Activated naive CD8-positive, alpha-beta T cell treated with anti-CD3 and anti-CD28 coated beads for 36 hours (primary cell): ENCODE results near the gene CLCN7. TPM values are rescaled to one million over a fixed set of nuclear protein-coding genes. Genes with fewer than 3 reads are reported as not detected.

Experiments
- DNase-seq: peaks from one replicate; pipeline ENCODE4 v3.0.0; 2021
- H3K27ac Mint-ChIP-seq: one replicate; pipeline ENCODE4 v1.8.0; 2022; ENCODE audit warnings: mild to moderate bottlenecking, moderate library complexity, mixed read lengths
- H3K27me3 Mint-ChIP-seq: one replicate; pipeline ENCODE4 v1.8.0; 2022; ENCODE audit warnings: mild to moderate bottlenecking, mixed read lengths
- H3K36me3 Mint-ChIP-seq: one replicate; pipeline ENCODE4 v1.8.0; 2021; ENCODE audit warnings: mild to moderate bottlenecking, mixed read lengths
- H3K4me1 Mint-ChIP-seq: one replicate; pipeline ENCODE4 v1.8.0; 2021; ENCODE audit warnings: mixed read lengths
- H3K4me3 Mint-ChIP-seq: one replicate; pipeline ENCODE4 v1.8.0; 2022; ENCODE audit warnings: mild to moderate bottlenecking, moderate library complexity, mixed read lengths
- H3K9me3 Mint-ChIP-seq: one replicate; pipeline ENCODE4 v1.8.0; 2022; ENCODE audit warnings: mixed read lengths
- total RNA-seq, 2 experiments: library from RNA; stranded (reverse); gene quantifications; one replicate each; pipeline ENCODE4 v1.2.3, GENCODE V29; 2021

CLCN7 gene
- total RNA-seq, 2 experiments from 2014 or later, result 45.0 to 48.8 TPM

GRCh38 chr16:1506494-1507213, 31.8 kb upstream of the CLCN7 start:
- Mint-ChIP-seq H3K27me3 (no peaks in the 10 kb centered on the region), H3K27ac (no peak overlapping the region), H3K9me3 (no peaks in the 10 kb centered on the region), H3K4me1 (no peaks in the 10 kb centered on the region), H3K4me3 (no peak overlapping the region), H3K36me3 (peaks cover 16% of the 10 kb centered on the region)
- DNase-seq, result no peak

- Mint-ChIP-seq H3K27ac (no peak overlapping the region), H3K9me3 (no peaks in the 10 kb centered on the region), H3K27me3 (no peaks in the 10 kb centered on the region), H3K4me3 (no peak overlapping the region), H3K4me1 (no peaks in the 10 kb centered on the region), H3K36me3 (peaks cover 14% of the 10 kb centered on the region)
- DNase-seq, result no peak
Measured at GRCh38 chr16:1505912-1506311, 31.1 kb upstream of the CLCN7 start.

- H3K4me3 Mint-ChIP-seq, result no peak overlapping the region
Measured at GRCh38 chr16:1505073-1505844, 30.4 kb upstream of the CLCN7 start.

GRCh38 chr16:1503110-1503955, 28.5 kb upstream of the CLCN7 start:
- Mint-ChIP-seq H3K27me3 (no peaks in the 10 kb centered on the region), H3K4me3 (no peak overlapping the region), H3K9me3 (no peaks in the 10 kb centered on the region), H3K4me1 (no peaks in the 10 kb centered on the region), H3K27ac (no peak overlapping the region), H3K36me3 (peaks cover 17% of the 10 kb centered on the region)
- DNase-seq, result no peak

More at GRCh38 chr16:1505073-1505844, 30.4 kb upstream of the CLCN7 start:
- no peak overlapping the region for H3K27ac Mint-ChIP-seq
- H3K27me3 Mint-ChIP-seq, result no peaks in the 10 kb centered on the region
- no peak for DNase-seq
- H3K9me3 Mint-ChIP-seq, result no peaks in the 10 kb centered on the region
- H3K36me3 Mint-ChIP-seq, result peaks cover 14% of the 10 kb centered on the region
- no peaks in the 10 kb centered on the region for H3K4me1 Mint-ChIP-seq

- no peaks in the 10 kb centered on the region for H3K9me3 Mint-ChIP-seq
Measured at GRCh38 chr16:1502092-1503004, 27.5 kb upstream of the CLCN7 start.

GRCh38 chr16:1501630-1502029, 26.8 kb upstream of the CLCN7 start:
- H3K4me1 Mint-ChIP-seq, result no peaks in the 10 kb centered on the region
- no peak for DNase-seq
- no peak overlapping the region for H3K27ac Mint-ChIP-seq
- H3K36me3 Mint-ChIP-seq, result peaks cover 19% of the 10 kb centered on the region
- no peaks in the 10 kb centered on the region for H3K9me3 Mint-ChIP-seq
- no peak overlapping the region for H3K4me3 Mint-ChIP-seq
- H3K27me3 Mint-ChIP-seq, result no peaks in the 10 kb centered on the region

More at GRCh38 chr16:1502092-1503004, 27.5 kb upstream of the CLCN7 start:
- Mint-ChIP-seq H3K36me3 (peaks cover 19% of the 10 kb centered on the region), H3K27ac (no peak overlapping the region), H3K4me1 (no peaks in the 10 kb centered on the region), H3K27me3 (no peaks in the 10 kb centered on the region), H3K4me3 (no peak overlapping the region)
- no peak for DNase-seq

- H3K36me3 Mint-ChIP-seq, result peaks cover 18% of the 10 kb centered on the region
- H3K4me1 Mint-ChIP-seq, result no peaks in the 10 kb centered on the region
- no peaks in the 10 kb centered on the region for H3K27me3 Mint-ChIP-seq
- DNase-seq, result no peak
- no peaks in the 10 kb centered on the region for H3K9me3 Mint-ChIP-seq
- H3K4me3 Mint-ChIP-seq, result no peak overlapping the region
- no peak overlapping the region for H3K27ac Mint-ChIP-seq
Measured at GRCh38 chr16:1500465-1501150, 25.8 kb upstream of the CLCN7 start.

- no peak for DNase-seq
- H3K4me1 Mint-ChIP-seq, result no peaks in the 10 kb centered on the region
- no peak overlapping the region for H3K4me3 Mint-ChIP-seq
- peaks cover 18% of the 10 kb centered on the region for H3K36me3 Mint-ChIP-seq
- H3K27me3 Mint-ChIP-seq, result no peaks in the 10 kb centered on the region
- no peak overlapping the region for H3K27ac Mint-ChIP-seq
- no peaks in the 10 kb centered on the region for H3K9me3 Mint-ChIP-seq
Measured at GRCh38 chr16:1499756-1500464, 25.1 kb upstream of the CLCN7 start.

GRCh38 chr16:1498899-1499676, 24.3 kb upstream of the CLCN7 start:
- Mint-ChIP-seq H3K9me3 (no peaks in the 10 kb centered on the region), H3K27me3 (no peaks in the 10 kb centered on the region), H3K4me3 (no peak overlapping the region), H3K36me3 (peaks cover 18% of the 10 kb centered on the region), H3K4me1 (no peaks in the 10 kb centered on the region), H3K27ac (no peak overlapping the region)
- no peak for DNase-seq

GRCh38 chr16:1497014-1497598, 22.3 kb upstream of the CLCN7 start:
- Mint-ChIP-seq H3K4me3 (no peak overlapping the region), H3K27me3 (no peaks in the 10 kb centered on the region), H3K36me3 (peaks cover 10% of the 10 kb centered on the region)

GRCh38 chr16:1496464-1496863, 21.6 kb upstream of the CLCN7 start:
- Mint-ChIP-seq H3K9me3 (no peaks in the 10 kb centered on the region), H3K27me3 (no peaks in the 10 kb centered on the region), H3K4me1 (peaks cover 8% of the 10 kb centered on the region), H3K4me3 (no peak overlapping the region), H3K27ac (no peak overlapping the region), H3K36me3 (peaks cover 8% of the 10 kb centered on the region)
- no peak for DNase-seq

More at GRCh38 chr16:1497014-1497598, 22.3 kb upstream of the CLCN7 start:
- H3K27ac Mint-ChIP-seq, result no peak overlapping the region
- no peak for DNase-seq
- H3K9me3 Mint-ChIP-seq, result no peaks in the 10 kb centered on the region
- peaks cover 8% of the 10 kb centered on the region for H3K4me1 Mint-ChIP-seq

- no peaks in the 10 kb centered on the region for H3K9me3 Mint-ChIP-seq
- no peak overlapping the region for H3K27ac Mint-ChIP-seq
- no peak for DNase-seq
- no peak overlapping the region for H3K4me3 Mint-ChIP-seq
- H3K36me3 Mint-ChIP-seq, result peaks cover 7% of the 10 kb centered on the region
- no peaks in the 10 kb centered on the region for H3K27me3 Mint-ChIP-seq
- H3K4me1 Mint-ChIP-seq, result peaks cover 8% of the 10 kb centered on the region
Measured at GRCh38 chr16:1495889-1496262, 21.0 kb upstream of the CLCN7 start.
